ENCODE results near the gene TRIP10. TPM values are rescaled to one million over a fixed set of nuclear protein-coding genes. Genes with fewer than 3 reads are reported as not detected.
A peak's percentile ranks its signal among the peaks of the same experiment; 100 is the strongest.

TRIP10 gene
- total and polyA plus RNA-seq, 2 of the 4 experiments (the other 2 are of a cell fraction): 39.1 to 47.0 TPM

GRCh38 chr19:6730153-6730804 lies 9.2 kb upstream of the TRIP10 start:
- in situ Hi-C loops (cut with MboI; ENCODE audit: low sequenced_read_pairs) (loop anchor here (10.0 kb wide), 2 partner anchors 135 to 215 kb away; no protein-coding TSS in a partner anchor), dilution Hi-C loops (cut with HindIII; ENCODE audit: low sequenced_read_pairs, unreplicated experiment) (no loop called here), intact Hi-C loops (cut with micrococcal nuclease) (loop anchor here (10.0 kb wide), 1 partner anchor 335 kb away; the partner anchor contains the start of gene ZNF557)
- 28% methylated on average over 2 of the region's 27 CpGs; no CpG with 5 or more reads in 1 of the 2 experiments for WGBS, 2 experiments (ENCODE audit: extremely low coverage in 2 of 2, insufficient read length in 1 of 2)
- Histone ChIP-seq H3K36me3 (ENCODE audit: control insufficient read depth, insufficient read depth, low read length) (peaks cover 11% of the 10 kb centered on the region; the same call in 1 of the 2 replicates), H3K4me2 (ENCODE audit: low read depth, low read length) (no peak overlapping the region), H2BK20ac (ENCODE audit: low read depth, low read length) (no peak overlapping the region), H3K27ac (ENCODE audit: insufficient read depth, low read length) (no peak overlapping the region), H4K5ac (ENCODE audit: low read depth, low read length) (no peak overlapping the region), H2BK5ac (ENCODE audit: low read depth, low read length, poor library complexity, severe bottlenecking) (no peak overlapping the region), H4K91ac (ENCODE audit: insufficient read depth, low read depth, low read length) (no peak overlapping the region), H3K79me1 (ENCODE audit: low read depth in 1 of 2, low read length in 2 of 2) (peaks cover 0 to 9% of the 10 kb centered on the region in 2 experiments; a peak in 3 of 4 replicates), H2AK9ac (replicated peaks; ENCODE audit: low read depth, low read length, poor library complexity) (no peak overlapping the region), H2BK15ac (ENCODE audit: low read depth, low read length) (no peak overlapping the region), H3K9me1 (ENCODE audit: insufficient read depth, low read length) (no peaks in the 10 kb centered on the region; the same call in 1 of the 2 replicates), H3K4me3 (ENCODE audit: insufficient read depth, low read depth, low read length) (no peak overlapping the region), H3K9ac (ENCODE audit: low read depth, low read length) (no peak overlapping the region), H3K23ac (ENCODE audit: low read depth, low read length) (no peak overlapping the region), H3K18ac (ENCODE audit: low read depth, low read length) (no peak overlapping the region), H3K4ac (ENCODE audit: low read depth, low read length) (no peak overlapping the region), H4K8ac (ENCODE audit: low read depth in 2 of 2, low read length in 2 of 2) (no peak overlapping the region), H2AFZ (replicated peaks; ENCODE audit: low read length, poor library complexity) (peak overlapping the region; percentile 29), H2BK120ac (ENCODE audit: low read depth, low read length) (no peak overlapping the region), H3K56ac (ENCODE audit: extremely low read depth, insufficient read depth, low read length) (no peak overlapping the region), H2AK5ac (ENCODE audit: low read depth, low read length) (no peak overlapping the region), H3K27me3 (ENCODE audit: control insufficient read depth, insufficient read depth, low read length) (no peaks in the 10 kb centered on the region), H4K20me1 (ENCODE audit: insufficient read depth, low read length) (no peaks in the 10 kb centered on the region), H3K9me3 (ENCODE audit: control insufficient read depth, insufficient read depth, low read length) (no peaks in the 10 kb centered on the region), H3K14ac (replicated peaks; ENCODE audit: low read depth, low read length) (no peak overlapping the region), H3K4me1 (ENCODE audit: control insufficient read depth, insufficient read depth, low read length) (no peaks in the 10 kb centered on the region)
- ChIA-PET CTCF (no interaction called here), POLR2A (ENCODE audit: unreplicated experiment) (no interaction called here)
- TF ChIP-seq CEBPB (IDR thresholded peaks at IDR 0.05; ENCODE audit: low read depth, low read length) (no peak), POLR2A (IDR thresholded peaks at IDR 0.05; ENCODE audit: low read depth, low read length) (no peak), FOS (IDR thresholded peaks at IDR 0.05; ENCODE audit: low read depth, low read length) (no peak), RFX5 (IDR thresholded peaks at IDR 0.05; ENCODE audit: low read depth, low read length) (no peak), SMC3 (IDR thresholded peaks at IDR 0.05; ENCODE audit: low read depth, low read length) (no peak), MAZ (IDR thresholded peaks at IDR 0.05; ENCODE audit: borderline replicate concordance, low read depth, low read length) (no peak)
- DNase-seq (no peak), ATAC-seq (ENCODE audit: low read depth) (no peak)
- no TSS peak for BruUV-seq (replicated peaks)
